Ovary (tissue), 9 donors: ENCODE measurements around the gene WFDC2. TPM values are rescaled to one million over a fixed set of nuclear protein-coding genes. Genes with fewer than 3 reads are reported as not detected.

Experiments used
- DNase-seq, 5 donors: peaks; one replicate each; pipeline ENCODE4 v3.0.0-alpha.2; 2019 to 2020
- H3K27ac ChIP-seq, 2 donors: fragments of 200-600 bp; one replicate each; pipeline versions ENCODE4 v1.5.1 to v1.8.0; 2019 to 2022
- H3K27me3 ChIP-seq: fragments of 200-600 bp; one replicate; pipeline ENCODE4 v1.8.0; 2022
- H3K36me3 ChIP-seq: fragments of 200-600 bp; sonication (generic); one replicate; pipeline ENCODE4 v1.5.1; 2019
- H3K4me1 ChIP-seq: one replicate; pipeline ENCODE4 v1.8.1; 2013; ENCODE audit warnings: mild to moderate bottlenecking, moderate library complexity; ENCODE audit not compliant: insufficient read depth
- H3K4me3 ChIP-seq: fragments of 200-600 bp; sonication (generic); one replicate; pipeline ENCODE4 v1.5.1; 2017
- H3K9me3 ChIP-seq, 2 donors: fragments of 200-600 bp in 1 of 2; sonication (generic) in 1 of 2; one replicate each; pipeline versions ENCODE4 v1.5.1 to v1.8.1; 2013 to 2019; ENCODE audit warnings: mild to moderate bottlenecking in 1 of 2, moderate library complexity in 1 of 2
- EP300 ChIP-seq: sonication (generic); formaldehyde crosslinking; IDR thresholded peaks from one replicate; pipeline ENCODE4 v1.6.1; 2017; ENCODE audit warnings: antibody characterized with exemption
- POLR2A ChIP-seq: fragments of 450-650 bp; IDR thresholded peaks from one replicate; pipeline ENCODE4 v1.6.1; 2017; ENCODE audit warnings: antibody characterized with exemption, mild to moderate bottlenecking, moderate library complexity
- WGBS, 3 donors: extraction: QIAGEN DNeasy Blood & Tissue Kit in 1 of 3; methylation state at CpG; one replicate each; pipeline versions ENCODE4 v1.1.5 to v1.1.7; 2013 to 2017; 5-methylcytosine and 5-hydroxymethylcytosine counted together
- intact Hi-C, 4 donors: fragments of 100-400 bp; cut with DNase I; formaldehyde crosslinking; loops; one replicate each; pipeline versions ENCODE4 v1.11.0 to v1.15.1; 2022 to 2023
- polyA plus RNA-seq, 2 donors: library from polyadenylated mRNA; stranded (reverse); fragments of 200-250 nt in 1 of 2; fragments of 350-450 nt in 1 of 2; fragmentation: Illumina TruSeq in 1 of 2; extraction: RNeasy Lipid Tissue Mini Kit (QIAGEN cat#74804) in 1 of 2; gene quantifications; one replicate each; pipeline ENCODE4 v1.2.3, GENCODE V29; 2013 to 2014
- total RNA-seq, 7 donors: library from RNA; depleted of rRNA in 2 of 7; stranded (reverse); fragments of >200 nt in 2 of 7; fragmentation: NEBNext Ultra II Directional in 3 of 7; extraction: Animal tissue kit (Norgen Biotek cat#: 25700) in 3 of 7; gene quantifications; one replicate each; pipeline versions ENCODE4 v1.1.0 to v1.2.4, GENCODE V29; 2016 to 2023
- TF ChIP-seq, protein P1 (sequence below), 3 donors: fragments of 450-650 bp in 2 of 3; fragments of 200-600 bp in 1 of 3; IDR thresholded peaks; one replicate each; pipeline versions ENCODE4 v1.5.1 to v1.8.0; 2016 to 2022; ENCODE audit warnings: antibody characterized with exemption in 3 of 3, mild to moderate bottlenecking in 1 of 3
- donor health status: DM: no; HTN: no; CAD: no; lungs with moderate emphysema.
- donor health status: DM: no; HTN: no; CAD: no.
- donor health status: Bipolar disorder and iron deficiency.
- donor health status: DM: yes; HTN: yes; CAD: no.
- donor health status: DM: no; HTN: no; CAD: no.
- donor health status: DM: yes; HTN: yes; CAD: no.

Gene WFDC2
- total and polyA plus RNA-seq, 9 donors: 1.2 to 246 (median 17.5) TPM

DNA sequence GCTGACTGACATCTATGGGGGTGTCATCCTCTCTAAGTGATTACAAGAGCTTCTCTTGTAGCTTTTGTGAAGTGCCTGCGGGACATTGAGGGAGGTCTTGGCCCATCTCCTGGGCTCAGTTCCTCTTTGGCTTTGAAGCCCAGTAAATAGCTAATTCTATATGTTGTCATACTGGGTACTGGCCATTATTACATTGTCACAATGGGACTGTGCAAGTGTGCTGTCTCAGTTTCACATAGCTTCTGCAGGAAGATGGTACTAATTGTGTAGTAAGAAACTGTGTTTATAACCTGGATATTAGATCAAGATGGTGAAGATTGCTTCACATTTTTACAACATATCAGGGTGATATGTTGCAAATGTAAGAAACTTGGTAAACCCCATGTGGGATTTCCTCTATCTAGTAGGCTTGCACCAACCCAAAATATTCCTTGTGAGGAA lies 26.0 kb downstream of the WFDC2 start:
- Histone ChIP-seq H3K27me3 (no peaks in the 10 kb centered on the region), H3K36me3 (no peaks in the 10 kb centered on the region), H3K4me1 (no peaks in the 10 kb centered on the region), H3K27ac (no peak overlapping the region), H3K4me3 (no peak overlapping the region), H3K9me3 (no peaks in the 10 kb centered on the region)
- TF ChIP-seq POLR2A: no peak
- TF ChIP-seq, protein P1, sequence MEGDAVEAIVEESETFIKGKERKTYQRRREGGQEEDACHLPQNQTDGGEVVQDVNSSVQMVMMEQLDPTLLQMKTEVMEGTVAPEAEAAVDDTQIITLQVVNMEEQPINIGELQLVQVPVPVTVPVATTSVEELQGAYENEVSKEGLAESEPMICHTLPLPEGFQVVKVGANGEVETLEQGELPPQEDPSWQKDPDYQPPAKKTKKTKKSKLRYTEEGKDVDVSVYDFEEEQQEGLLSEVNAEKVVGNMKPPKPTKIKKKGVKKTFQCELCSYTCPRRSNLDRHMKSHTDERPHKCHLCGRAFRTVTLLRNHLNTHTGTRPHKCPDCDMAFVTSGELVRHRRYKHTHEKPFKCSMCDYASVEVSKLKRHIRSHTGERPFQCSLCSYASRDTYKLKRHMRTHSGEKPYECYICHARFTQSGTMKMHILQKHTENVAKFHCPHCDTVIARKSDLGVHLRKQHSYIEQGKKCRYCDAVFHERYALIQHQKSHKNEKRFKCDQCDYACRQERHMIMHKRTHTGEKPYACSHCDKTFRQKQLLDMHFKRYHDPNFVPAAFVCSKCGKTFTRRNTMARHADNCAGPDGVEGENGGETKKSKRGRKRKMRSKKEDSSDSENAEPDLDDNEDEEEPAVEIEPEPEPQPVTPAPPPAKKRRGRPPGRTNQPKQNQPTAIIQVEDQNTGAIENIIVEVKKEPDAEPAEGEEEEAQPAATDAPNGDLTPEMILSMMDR (IDR thresholded peaks at IDR 0.05): no peak
- TF ChIP-seq EP300: no peak
- no peak for DNase-seq
- WGBS, 3 donors: 83 to 90% (median 83%) methylated on average over 1 of the region's 1 CpG
- intact Hi-C loops: no loop called here

DNA sequence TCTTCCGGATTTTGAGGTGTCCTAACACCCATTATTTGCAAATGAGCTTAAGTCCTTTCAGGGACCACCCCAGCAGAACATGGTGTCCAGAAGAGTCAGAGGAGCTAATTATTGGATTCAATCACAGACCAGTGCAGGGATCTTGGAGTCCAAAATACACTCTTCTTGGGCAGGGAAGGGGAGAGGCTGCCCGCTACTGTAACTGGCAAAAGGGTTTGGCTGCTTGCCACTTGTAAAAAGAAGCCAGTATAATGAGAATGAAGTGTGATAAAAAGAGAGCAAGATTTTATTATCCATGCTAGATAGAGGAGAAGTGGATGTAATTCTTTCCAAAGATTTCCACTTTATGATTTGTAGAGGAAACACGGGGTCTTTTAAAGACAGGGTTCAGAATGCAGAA lies 26.6 kb downstream of the WFDC2 start:
- Histone ChIP-seq H3K4me1 (no peaks in the 10 kb centered on the region), H3K36me3 (no peaks in the 10 kb centered on the region), H3K27me3 (no peaks in the 10 kb centered on the region), H3K4me3 (no peak overlapping the region), H3K9me3 (no peaks in the 10 kb centered on the region), H3K27ac (no peak overlapping the region)
- no peak for DNase-seq
- TF ChIP-seq POLR2A (no peak), EP300 (no peak)
- TF ChIP-seq, protein P1 (IDR thresholded peaks at IDR 0.05): no peak
- WGBS, 3 donors: 51 to 58% (median 56%) methylated on average over 3 of the region's 3 CpGs
- intact Hi-C loops: no loop called here

- no peak for DNase-seq
- Histone ChIP-seq H3K4me1 (no peaks in the 10 kb centered on the region), H3K4me3 (no peak overlapping the region), H3K27me3 (no peaks in the 10 kb centered on the region), H3K9me3 (no peaks in the 10 kb centered on the region), H3K36me3 (no peaks in the 10 kb centered on the region), H3K27ac (no peak overlapping the region)
- TF ChIP-seq, protein P1 (IDR thresholded peaks at IDR 0.05): no peak
- no peak for TF ChIP-seq EP300
- TF ChIP-seq POLR2A: no peak
- intact Hi-C loops: no loop called here
- 80 to 89% (median 84%) methylated on average over 3 of the region's 3 CpGs for WGBS, 3 donors
These were observed 28.5 kb downstream of the WFDC2 start for GRCh38 chr20:45497971-45498494.

- 67 to 75% (median 74%) methylated on average over 6 of the region's 6 CpGs for WGBS, 3 donors
- no peak overlapping the region for H3K4me3 ChIP-seq
- no peak overlapping the region for H3K27ac ChIP-seq
- no peaks in the 10 kb centered on the region for H3K4me1 ChIP-seq
- TF ChIP-seq, protein P1 (IDR thresholded peaks at IDR 0.05): no peak
- TF ChIP-seq POLR2A (no peak), EP300 (no peak)
- intact Hi-C loops: no loop called here
- H3K9me3 ChIP-seq: no peaks in the 10 kb centered on the region
- no peaks in the 10 kb centered on the region for H3K27me3 ChIP-seq
- H3K36me3 ChIP-seq: no peaks in the 10 kb centered on the region
- no peak for DNase-seq
These were observed 30.5 kb downstream of the WFDC2 start for GRCh38 chr20:45500022-45500421.
